ENCODE data around the gene CADM3. TPM values are rescaled to one million over a fixed set of nuclear protein-coding genes. Genes with fewer than 3 reads are reported as not detected.

CADM3 gene
- polyA plus RNA-seq, 6 donors from 2014 or later, result not detected

GRCh38 chr1:159218649-159219636, 47.5 kb downstream of the CADM3 start:
- H3K9me3 Mint-ChIP-seq, result no peaks in the 10 kb centered on the region
- H3K36me3 Mint-ChIP-seq, result no peaks in the 10 kb centered on the region
- H3K27ac Mint-ChIP-seq, result peak overlapping the region in 1 of 6 donors; percentile 7
- ATAC-seq (ENCODE audit: low read depth in 2 of 2) (no peak), DNase-seq (no peak)
- no peak overlapping the region for H3K4me3 Mint-ChIP-seq
- H3K27me3 Mint-ChIP-seq, result peaks cover 42 to 61% (median 47%) of the 10 kb centered on the region in 3 donors
- H3K4me1 Mint-ChIP-seq, result no peaks in the 10 kb centered on the region

- H3K27ac Mint-ChIP-seq, result peak overlapping the region in 1 of 6 donors; percentile 25
- peaks cover 42 to 61% (median 59%) of the 10 kb centered on the region in 3 donors for H3K27me3 Mint-ChIP-seq
- ATAC-seq (ENCODE audit: low read depth in 2 of 2), result no peak
These were observed 50.9 kb downstream of the CADM3 start for GRCh38 chr1:159222075-159222865.

GRCh38 chr1:159223004-159223403, 51.6 kb downstream of the CADM3 start:
- no peak overlapping the region for H3K27ac Mint-ChIP-seq
- ATAC-seq (ENCODE audit: low read depth in 2 of 2) (no peak), DNase-seq (no peak)
- no peaks in the 10 kb centered on the region for H3K36me3 Mint-ChIP-seq
- no peak overlapping the region for H3K4me3 Mint-ChIP-seq
- H3K9me3 Mint-ChIP-seq, result no peaks in the 10 kb centered on the region
- peaks cover 44 to 61% (median 55%) of the 10 kb centered on the region in 3 donors for H3K27me3 Mint-ChIP-seq
- H3K4me1 Mint-ChIP-seq, result no peaks in the 10 kb centered on the region

More at GRCh38 chr1:159222075-159222865, 50.9 kb downstream of the CADM3 start:
- Mint-ChIP-seq H3K4me1 (no peaks in the 10 kb centered on the region), H3K4me3 (no peak overlapping the region), H3K36me3 (no peaks in the 10 kb centered on the region), H3K9me3 (no peaks in the 10 kb centered on the region)
- no peak for DNase-seq

- Mint-ChIP-seq H3K4me1 (no peaks in the 10 kb centered on the region), H3K27ac (no peak overlapping the region), H3K36me3 (no peaks in the 10 kb centered on the region), H3K4me3 (no peak overlapping the region), H3K9me3 (no peaks in the 10 kb centered on the region), H3K27me3 (peaks cover 39 to 54% (median 49%) of the 10 kb centered on the region in 3 donors)
- no peak for ATAC-seq (ENCODE audit: low read depth in 2 of 2)
- DNase-seq, result no peak
These were observed 57.1 kb downstream of the CADM3 start for GRCh38 chr1:159228554-159228953.

- Mint-ChIP-seq H3K4me1 (no peaks in the 10 kb centered on the region), H3K27me3 (peaks cover 33 to 48% (median 44%) of the 10 kb centered on the region in 3 donors), H3K27ac (no peak overlapping the region), H3K36me3 (no peaks in the 10 kb centered on the region), H3K9me3 (no peaks in the 10 kb centered on the region), H3K4me3 (no peak overlapping the region)
- DNase-seq (no peak), ATAC-seq (ENCODE audit: low read depth in 2 of 2) (no peak)
These were observed 58.0 kb downstream of the CADM3 start for GRCh38 chr1:159229260-159229885.

GRCh38 chr1:159229896-159230295, 58.5 kb downstream of the CADM3 start:
- ATAC-seq (ENCODE audit: low read depth in 2 of 2) (no peak), DNase-seq (no peak)
- Mint-ChIP-seq H3K4me1 (no peaks in the 10 kb centered on the region), H3K27ac (no peak overlapping the region), H3K9me3 (peaks cover 0 to 3% (median 0%) of the 10 kb centered on the region in 7 donors), H3K36me3 (no peaks in the 10 kb centered on the region), H3K27me3 (peaks cover 30 to 47% (median 42%) of the 10 kb centered on the region in 3 donors), H3K4me3 (no peak overlapping the region)

GRCh38 chr1:159239551-159240220, 68.3 kb downstream of the CADM3 start:
- Mint-ChIP-seq H3K36me3 (no peaks in the 10 kb centered on the region), H3K9me3 (peaks cover 0 to 16% (median 11%) of the 10 kb centered on the region in 7 donors), H3K4me3 (no peak overlapping the region), H3K4me1 (no peaks in the 10 kb centered on the region), H3K27me3 (peaks cover 18 to 35% (median 32%) of the 10 kb centered on the region in 3 donors), H3K27ac (no peak overlapping the region)
- no peak for DNase-seq
- ATAC-seq (ENCODE audit: low read depth in 2 of 2), result no peak

GRCh38 chr1:159247266-159247665, 75.9 kb downstream of the CADM3 start:
- Mint-ChIP-seq H3K4me1 (no peaks in the 10 kb centered on the region), H3K4me3 (no peak overlapping the region), H3K9me3 (peaks cover 0 to 47% (median 17%) of the 10 kb centered on the region in 7 donors), H3K27ac (no peak overlapping the region), H3K27me3 (peaks cover 36 to 57% (median 51%) of the 10 kb centered on the region in 3 donors), H3K36me3 (peaks cover 0 to 19% of the 10 kb centered on the region in 2 donors)
- DNase-seq (no peak), ATAC-seq (ENCODE audit: low read depth in 2 of 2) (no peak)

- peaks cover 0 to 19% of the 10 kb centered on the region in 2 donors for H3K36me3 Mint-ChIP-seq
- no peak overlapping the region for H3K27ac Mint-ChIP-seq
- H3K9me3 Mint-ChIP-seq, result peaks cover 0 to 38% (median 17%) of the 10 kb centered on the region in 7 donors
- DNase-seq (no peak), ATAC-seq (ENCODE audit: low read depth in 2 of 2) (no peak)
- H3K4me3 Mint-ChIP-seq, result no peak overlapping the region
- peaks cover 42 to 66% (median 61%) of the 10 kb centered on the region in 3 donors for H3K27me3 Mint-ChIP-seq
- H3K4me1 Mint-ChIP-seq, result no peaks in the 10 kb centered on the region
These were observed 76.9 kb downstream of the CADM3 start for GRCh38 chr1:159248311-159248710.

GRCh38 chr1:159250638-159251216, 79.3 kb downstream of the CADM3 start:
- H3K4me1 Mint-ChIP-seq, result no peaks in the 10 kb centered on the region
- peaks cover 0 to 39% (median 14%) of the 10 kb centered on the region in 7 donors for H3K9me3 Mint-ChIP-seq
- H3K36me3 Mint-ChIP-seq, result peaks cover 0 to 19% of the 10 kb centered on the region in 2 donors
- peak overlapping the region in 1 of 8 donors; percentile 22 for H3K4me3 Mint-ChIP-seq
- H3K27ac Mint-ChIP-seq, result no peak overlapping the region
- no peak for ATAC-seq (ENCODE audit: low read depth in 2 of 2)
- peaks cover 36 to 58% (median 58%) of the 10 kb centered on the region in 3 donors for H3K27me3 Mint-ChIP-seq
- DNase-seq, result no peak
